HG02884 (cell line): ENCODE measurements around the gene MMS22L.

Experiments
- ATAC-seq: cut with Tn5 transposase; IDR thresholded peaks from one replicate; pipeline ENCODE4 v1.9.1; 2021; ENCODE audit warnings: mild to moderate bottlenecking, moderate library complexity; ENCODE audit not compliant: unreplicated experiment

Gene MMS22L

DNA sequence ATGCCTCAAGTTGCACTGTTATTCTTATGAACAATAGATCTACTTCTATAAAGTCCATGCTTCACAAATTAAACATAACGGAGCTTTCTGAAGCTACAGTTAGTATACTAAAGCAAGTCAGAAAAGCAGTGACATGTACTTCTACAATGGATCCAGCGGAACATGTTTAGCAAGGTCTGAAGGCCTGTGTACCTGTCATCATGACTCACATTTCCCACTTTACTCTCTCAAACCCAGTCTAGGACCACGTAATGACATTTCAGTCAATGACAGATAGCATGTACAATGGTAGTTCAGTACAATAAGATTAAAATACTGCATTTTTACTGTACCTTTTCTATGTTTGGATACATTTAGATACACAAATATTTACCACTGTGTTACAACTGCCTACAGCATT is 132.1 kb downstream of the MMS22L start:
- no peak for ATAC-seq

DNA sequence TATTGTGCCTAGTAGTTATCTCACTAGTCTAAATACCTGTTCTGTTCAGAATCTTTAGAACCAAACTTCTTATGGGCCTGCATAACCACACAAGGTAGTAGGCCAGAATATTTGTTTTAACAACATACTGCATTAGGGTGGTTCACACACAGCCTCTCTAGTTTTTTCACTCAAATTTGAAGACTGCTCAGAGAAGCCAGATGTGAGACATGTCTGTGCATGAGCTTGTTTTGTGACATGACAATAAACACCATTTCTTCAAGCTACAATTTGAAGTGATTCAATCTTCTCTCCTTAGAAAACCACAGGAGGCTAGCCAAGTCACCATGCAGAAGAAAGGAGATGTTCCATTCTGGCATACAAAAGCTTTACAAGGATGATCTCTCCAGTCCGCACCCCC is 135.6 kb downstream of the MMS22L start:
- no peak for ATAC-seq

DNA sequence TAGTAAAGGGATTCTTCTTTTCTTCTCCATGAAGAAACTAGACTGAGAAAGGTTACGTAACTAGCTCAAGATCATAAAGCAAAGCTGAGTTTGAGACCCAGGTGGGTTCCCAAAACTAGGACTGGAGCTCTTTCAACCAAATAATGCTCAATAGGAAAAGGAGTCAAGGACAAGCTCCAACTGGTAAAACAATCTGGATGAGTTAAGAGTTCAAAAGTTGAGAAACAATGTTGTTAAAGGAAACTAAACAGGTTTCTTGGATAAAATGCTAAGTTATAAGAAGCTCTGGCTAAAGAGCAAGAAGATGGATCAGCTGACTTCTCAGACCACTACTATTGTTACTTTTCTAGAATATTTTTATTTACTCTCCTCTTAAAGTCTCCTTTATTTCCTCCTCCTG is 137.3 kb downstream of the MMS22L start:
- ATAC-seq: no peak

DNA sequence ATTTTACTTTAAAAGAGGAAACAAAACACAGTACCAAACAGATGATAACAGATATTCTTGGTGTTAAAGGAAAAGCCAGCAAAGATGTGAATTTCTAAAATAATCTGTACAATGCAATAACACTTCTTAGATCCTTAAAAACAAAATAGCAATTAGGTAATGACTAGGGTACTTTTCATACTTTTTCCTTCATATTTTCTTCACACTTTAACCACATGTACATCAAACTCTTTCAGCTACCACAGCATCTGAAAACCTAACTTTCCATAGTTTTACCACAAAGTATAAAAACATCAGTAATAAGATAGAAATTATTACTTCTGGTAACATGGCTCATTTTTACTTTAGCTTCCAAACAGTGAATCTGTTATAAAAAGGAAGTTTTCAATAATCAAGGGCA is 141.3 kb downstream of the MMS22L start:
- no peak for ATAC-seq

DNA sequence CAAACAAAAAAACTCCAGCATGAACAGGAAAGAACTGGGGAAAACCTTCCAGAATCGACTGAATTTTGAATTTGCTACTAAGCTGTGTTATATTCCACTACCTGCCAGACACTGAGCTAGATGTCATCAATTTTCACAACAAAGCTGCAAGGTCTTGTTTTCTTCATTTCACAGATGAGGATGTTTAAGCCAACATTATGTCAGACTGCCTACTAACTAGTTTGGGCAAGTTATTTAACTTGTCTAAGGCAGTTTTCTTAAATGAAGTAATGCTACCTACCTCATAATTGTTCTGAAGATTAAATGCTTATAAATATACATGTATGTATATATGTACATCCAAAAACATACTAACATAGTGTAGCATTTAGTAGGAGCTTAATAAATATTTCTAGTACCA is 144.4 kb downstream of the MMS22L start:
- ATAC-seq: no peak

DNA sequence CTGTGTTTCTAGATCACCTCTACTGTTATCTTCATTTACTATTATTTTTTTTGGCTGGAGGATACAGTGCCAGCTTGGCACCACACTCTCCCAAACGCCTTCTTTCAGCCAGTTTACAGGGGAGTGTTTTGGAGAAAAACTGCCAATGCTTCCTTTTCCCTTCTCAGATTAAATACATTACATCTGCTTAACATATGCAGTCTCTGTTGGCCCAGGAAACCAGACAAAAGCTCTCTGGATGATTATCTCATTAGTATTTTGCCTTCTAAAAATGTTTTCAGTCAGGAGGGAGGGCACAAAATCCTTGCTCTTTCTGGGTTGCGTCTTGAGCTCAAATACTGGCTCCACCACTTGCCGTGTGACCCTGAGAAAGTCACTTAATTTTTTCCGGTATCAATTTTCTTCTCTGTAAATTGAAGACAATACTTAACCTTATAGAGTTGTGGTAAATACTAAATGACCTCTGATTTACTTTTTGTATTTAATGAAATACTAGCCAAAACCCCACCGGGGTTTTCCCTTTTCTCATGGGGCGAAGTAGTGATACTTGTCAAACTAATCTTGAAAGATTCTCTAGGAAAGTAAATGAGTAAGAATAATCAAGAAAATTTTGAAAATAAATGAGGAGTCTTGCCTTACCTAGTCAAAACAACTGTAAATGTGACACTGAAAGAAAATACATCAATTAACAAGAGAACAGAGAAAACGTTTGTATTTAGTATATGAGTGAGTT is 146.2 kb downstream of the MMS22L start:
- peak; percentile 45 for ATAC-seq

DNA sequence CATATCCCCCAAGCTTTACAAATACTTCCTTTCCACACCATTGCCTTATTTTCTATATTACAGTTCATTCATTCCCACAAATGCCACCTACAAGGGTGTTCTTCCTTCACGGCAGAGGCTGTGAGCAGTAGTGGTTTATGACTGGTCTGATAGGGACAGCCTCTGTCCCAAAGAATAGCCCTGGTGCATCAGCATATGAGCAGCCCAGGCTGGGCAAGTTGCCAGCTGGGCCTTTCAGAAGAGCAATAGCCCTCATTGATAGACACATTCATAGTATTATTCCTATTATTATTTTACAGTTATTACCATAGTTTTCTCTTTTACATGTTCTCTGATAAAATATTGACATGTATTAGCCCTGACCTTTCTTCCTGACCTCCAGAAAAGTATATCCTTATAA is 149.9 kb downstream of the MMS22L start:
- ATAC-seq: no peak

DNA sequence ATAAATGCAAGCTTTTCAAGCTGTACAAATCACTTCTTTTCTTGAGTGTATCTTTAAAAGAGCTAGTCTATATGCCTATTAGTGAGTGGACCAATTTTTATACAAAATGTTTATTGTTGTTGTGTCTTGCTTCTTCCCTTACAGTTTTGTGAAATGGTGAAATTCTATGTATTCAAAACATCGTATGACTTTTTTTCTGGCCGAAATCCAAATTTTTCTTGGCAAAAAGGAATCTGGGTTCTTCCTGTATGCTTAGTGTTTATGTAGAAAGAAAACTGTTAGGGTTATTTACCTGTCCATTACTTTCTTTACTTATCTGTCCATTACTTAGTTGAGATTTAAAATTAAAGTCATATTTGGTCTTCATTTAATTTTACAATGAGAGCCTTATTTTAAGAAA is 153.9 kb downstream of the MMS22L start:
- ATAC-seq: no peak

DNA sequence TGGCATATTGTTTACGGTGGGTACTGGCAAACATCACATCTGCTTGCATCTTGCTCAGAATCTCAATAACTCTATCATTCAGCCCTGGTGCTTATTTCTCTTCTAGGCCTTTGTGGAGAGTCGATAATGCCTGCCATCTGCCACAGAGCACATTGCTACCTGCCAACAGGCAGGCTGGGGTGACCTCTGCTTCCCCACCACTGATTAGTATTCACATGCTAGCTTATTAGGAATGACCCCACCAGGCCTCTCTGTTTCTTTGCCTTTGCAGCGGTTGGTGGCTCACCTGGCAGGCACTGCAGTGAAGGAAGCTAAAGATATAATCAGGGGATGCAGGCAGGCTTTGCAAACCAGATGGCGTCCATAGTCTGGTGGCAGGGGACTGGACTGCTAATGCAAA is 154.5 kb downstream of the MMS22L start:
- ATAC-seq: no peak

DNA sequence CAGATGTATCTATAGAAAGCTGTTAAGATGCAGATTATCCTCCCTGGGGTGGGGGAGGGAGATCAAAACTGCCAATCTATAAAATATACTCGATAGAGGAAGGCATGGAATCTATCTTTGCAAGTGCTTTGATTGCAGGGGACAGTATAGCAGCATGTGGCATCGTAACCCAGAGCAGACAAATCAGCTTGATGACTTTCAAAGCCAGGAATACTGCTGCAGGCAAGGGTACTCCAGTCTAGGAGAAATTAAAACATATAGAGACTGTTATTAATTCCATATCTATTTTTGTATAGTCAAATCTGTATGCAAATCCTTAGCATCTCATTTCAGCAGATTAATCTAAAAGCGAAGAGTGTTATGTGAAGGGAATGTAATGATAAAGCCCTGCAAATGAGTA is 159.4 kb downstream of the MMS22L start:
- no peak for ATAC-seq

DNA sequence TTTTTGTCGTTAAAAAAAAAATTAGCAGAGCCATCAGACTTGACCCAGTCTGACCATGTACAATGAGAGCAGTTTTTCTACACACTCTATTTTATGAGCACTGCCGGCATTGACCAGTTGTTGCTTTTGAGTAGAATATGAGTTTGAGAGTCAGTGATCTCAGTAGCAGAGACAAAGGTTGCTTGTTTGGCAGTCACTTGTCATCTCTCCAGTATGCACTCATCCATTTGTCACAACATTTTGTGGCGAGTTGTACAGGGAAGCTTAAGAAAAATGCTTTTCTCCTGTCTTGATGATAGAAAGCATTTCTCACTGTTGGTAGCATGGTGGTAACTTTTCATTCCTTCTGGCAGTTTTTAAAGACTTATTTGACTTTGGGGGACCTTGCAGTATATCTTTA is 159.9 kb downstream of the MMS22L start:
- ATAC-seq: no peak

DNA sequence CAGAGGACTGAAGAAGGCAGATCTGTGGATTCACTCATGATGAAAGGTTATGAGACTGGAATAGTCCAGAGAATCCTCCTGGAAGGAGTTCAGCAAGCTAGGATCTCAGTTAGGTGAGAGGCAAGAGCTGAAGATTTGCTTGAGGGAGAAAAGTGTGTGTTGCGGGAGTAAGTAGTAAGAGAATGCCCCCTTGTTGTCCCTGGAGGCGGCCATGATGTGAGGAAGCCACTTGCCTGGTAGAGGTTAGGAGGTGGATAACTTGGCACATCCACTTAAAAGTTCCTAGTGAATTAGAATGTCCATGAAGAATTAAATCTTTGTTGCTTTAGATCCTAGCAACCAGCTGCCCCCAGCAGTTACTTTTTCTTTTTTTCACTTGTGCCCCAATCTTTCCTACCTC is 162.5 kb downstream of the MMS22L start:
- ATAC-seq: no peak

DNA sequence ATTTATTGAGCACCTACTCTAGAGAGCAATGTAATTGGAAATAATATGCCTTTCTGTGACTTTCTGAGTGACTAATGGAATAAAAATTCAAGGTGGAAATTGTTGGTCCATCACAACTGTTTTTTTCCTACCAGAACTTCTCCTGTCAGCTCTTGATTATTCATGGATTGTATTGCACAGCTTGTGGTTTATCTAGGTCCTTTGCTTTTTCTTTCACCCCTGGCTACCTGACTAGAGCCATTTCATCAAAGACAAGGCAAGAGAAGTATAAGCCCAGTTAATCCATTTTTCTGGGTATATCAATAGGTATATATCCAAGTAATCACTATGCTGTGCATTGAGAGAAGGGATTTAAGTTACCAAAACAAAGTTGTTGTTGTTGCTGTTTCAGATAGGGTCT is 168.4 kb downstream of the MMS22L start:
- ATAC-seq: no peak

DNA sequence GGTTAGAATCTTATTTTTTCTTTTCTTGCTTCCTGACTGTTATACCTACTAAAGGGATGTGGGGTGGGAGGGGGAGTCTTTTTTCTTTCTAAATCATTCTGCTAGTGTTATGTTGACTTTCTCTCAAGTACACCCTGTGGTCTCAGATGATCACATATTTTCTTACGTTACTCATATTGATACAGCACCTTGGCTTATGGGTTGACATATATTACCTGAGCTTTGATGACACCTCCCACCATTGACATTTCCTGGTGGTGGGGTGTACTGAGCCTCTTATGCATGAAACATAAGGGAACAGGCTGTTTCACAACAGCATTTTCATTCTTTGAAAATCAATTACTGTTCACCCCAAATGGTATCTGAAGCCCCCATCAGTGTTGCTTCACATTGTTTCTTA is 169.8 kb downstream of the MMS22L start:
- no peak for ATAC-seq

DNA sequence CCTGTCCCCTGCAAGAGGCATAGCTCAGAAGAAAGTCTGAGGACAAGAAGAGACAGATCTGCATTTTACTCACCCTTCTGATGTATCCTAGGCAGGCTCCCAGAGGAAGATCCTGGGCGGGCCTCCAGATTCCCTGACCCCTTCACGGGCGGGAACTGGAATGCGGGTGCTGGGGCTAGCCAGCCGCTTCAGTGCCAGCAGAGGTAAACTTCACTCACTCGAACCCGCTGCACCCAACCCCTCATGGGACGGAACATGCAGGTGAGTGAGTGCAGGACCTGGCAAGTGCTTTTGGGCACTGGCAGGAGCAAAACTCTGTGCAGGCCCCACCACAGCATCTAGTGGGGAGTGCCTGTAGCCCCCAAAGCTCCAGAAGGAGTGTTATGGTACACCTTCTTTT is 171.8 kb downstream of the MMS22L start:
- ATAC-seq: no peak

DNA sequence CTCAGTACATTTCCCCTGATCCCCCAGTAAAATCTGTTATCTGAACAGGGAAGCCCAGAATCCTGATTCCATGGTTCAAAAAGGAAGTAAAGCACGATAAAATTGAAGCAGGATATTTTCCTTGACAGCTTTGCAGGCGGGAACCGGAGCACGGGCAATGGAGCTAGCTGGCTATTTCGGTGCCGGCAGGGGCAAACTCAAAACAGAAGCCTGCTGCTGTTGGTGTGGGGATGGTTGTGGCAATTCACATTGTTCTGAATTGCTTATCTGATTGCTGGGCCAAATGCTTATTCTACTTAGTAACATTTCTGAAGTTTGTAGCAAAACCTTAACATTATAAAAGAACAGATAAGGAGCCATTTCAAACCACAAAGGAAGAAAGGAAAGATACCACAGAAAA is 172.4 kb downstream of the MMS22L start:
- ATAC-seq: no peak

DNA sequence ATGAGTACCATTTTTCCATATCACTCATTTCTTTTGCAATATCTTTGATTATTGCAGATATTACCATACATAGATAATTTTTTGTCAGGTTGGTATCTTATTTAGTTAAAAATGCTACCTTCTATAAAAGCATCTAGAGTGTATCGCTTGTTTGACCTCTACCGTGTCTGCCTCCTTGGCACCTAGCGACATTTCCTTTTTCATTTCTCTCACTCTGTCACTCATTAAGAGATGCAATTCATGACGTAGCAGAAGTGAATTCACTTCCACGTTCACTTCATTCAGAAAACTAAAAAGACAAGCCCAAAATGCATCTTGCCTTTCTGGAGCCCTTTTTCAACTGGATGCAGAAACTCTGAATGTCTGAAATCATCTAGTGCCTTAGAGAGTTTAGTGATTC is 172.9 kb downstream of the MMS22L start:
- no peak for ATAC-seq

DNA sequence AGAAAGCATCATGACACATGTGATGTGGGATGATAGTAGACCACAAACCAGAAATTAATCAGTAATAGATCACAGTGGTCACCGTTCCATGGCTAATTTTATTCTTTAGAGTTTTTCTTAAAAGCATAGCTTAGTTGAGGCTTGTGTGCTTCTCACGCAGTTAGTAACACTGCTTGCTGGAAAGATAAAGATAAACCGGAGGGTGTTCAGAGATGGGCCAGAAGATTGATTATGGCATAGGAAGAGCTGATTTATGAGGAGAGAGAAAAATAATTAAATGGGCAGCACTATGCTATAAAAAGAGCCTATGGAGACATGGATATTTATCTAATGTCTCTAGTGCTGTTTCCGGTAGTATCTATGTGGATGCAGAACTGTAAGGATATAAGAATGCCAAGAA is 173.6 kb downstream of the MMS22L start:
- ATAC-seq: no peak

DNA sequence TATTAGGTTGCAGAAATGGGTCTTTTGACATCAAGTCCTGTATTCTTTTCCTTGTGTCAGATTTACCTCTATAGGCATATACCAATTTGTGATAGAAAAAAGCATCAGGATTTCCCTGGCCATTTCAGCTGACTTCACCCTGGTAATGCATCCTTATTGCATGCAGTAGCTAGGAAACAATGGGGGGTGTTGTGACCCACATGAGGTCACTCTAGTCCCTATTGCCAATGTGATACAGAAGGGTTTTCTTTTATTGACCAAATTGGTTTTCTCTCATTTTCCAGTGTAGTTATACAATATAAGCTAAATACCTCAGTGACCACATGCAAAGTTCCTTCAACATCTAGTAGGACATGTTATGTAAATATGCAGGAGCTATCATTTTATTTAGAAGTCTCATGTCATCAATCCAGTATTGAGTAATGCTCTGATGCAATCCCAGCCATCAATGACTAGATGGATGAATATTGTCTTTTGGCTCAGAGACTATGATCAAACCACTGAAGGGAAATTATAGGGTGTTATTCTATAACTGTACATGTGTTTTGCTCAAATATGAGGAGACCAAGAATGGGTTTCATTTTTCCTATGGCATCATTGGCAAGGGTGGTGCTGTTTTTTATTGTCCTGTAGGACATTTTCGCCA is 180.7 kb downstream of the MMS22L start:
- no peak for ATAC-seq

DNA sequence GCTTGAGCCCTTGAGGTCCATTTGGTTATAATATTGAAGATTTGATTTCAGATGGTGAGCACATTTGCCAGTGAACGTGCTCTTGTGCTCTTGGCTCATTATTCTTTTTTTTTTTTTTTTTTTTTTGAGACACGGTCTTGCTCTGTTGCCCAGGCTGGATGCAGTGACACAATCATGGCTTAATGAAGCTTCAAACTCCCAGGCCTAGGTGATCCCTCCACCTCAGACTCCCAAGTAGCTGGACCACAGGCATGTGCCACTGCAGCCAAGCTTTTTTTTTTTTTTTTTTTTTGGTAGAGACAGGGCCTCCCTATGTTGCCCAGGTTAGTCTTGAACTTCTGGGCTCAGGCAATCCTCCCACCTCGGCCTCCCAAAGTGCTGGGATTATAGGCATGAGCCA is 182.3 kb downstream of the MMS22L start:
- ATAC-seq: no peak

DNA sequence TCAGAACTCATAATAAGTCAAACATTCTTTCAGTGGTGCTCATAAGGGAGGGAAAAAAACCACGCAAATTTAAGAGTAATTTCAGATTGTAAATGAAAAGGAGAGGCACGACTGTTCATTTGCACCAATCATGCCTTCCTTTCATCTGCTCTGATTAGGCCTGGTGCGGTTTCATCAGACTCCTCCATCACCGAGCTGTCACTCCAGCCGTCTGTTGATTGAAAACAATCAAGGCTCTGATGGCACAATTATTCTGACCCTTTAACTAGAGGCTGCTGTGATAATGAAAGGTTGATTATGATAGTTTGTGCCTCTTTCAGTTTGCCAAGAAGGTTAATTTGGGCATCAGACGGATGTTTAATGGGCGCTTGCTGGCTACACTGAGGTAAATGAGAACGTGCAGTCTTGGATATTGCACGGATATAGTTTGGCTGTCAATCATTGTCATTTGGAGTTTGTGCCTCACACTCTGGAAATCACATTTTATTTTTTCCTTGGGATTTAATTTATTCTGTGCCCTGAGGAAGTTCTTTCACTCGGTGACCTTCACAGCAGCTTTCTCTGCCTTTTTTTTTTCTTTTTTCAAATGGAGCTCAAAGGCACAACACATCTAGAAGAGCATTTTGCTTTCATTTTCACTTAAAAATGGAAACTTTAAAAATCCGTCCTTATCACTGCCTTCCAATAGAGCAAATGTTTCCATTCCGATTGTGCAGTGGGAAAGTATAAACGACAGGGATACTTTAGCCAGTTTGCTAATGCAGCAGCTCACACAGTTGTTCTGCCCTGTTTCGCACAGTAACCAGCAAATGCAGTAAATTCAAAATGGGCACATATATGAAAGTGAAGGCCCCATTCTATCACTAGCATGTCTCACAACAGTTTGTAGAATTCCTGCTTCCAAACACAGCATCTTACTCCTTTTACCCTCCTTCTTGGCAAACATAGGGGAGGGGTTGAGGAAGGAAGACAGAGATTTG is 185.7 kb downstream of the MMS22L start:
- ATAC-seq: no peak
